MM.1S (cell line): ENCODE data around the gene FAM219B.
A peak's percentile ranks its signal among the peaks of the same experiment; 100 is the strongest.

Source experiments
- DNase-seq: peaks from one replicate; pipeline ENCODE4 v3.0.0-alpha.2; 2015
- H2AFZ ChIP-seq: fragments of 300-600 bp; sonication (generic); 2 replicates; pipeline ENCODE4 v1.6.0; 2016; ENCODE audit warnings: antibody characterized with exemption, low read length
- H3F3A ChIP-seq: fragments of 300-600 bp; sonication (generic); 2 replicates; pipeline ENCODE4 v1.6.1; 2016; ENCODE audit warnings: mild to moderate bottlenecking, antibody characterized with exemption, low read length, moderate library complexity, mixed read lengths; ENCODE audit not compliant: insufficient read depth
- H3K27ac ChIP-seq: fragments of 300-600 bp; sonication (generic); 2 replicates; pipeline ENCODE4 v1.5.1; 2016; ENCODE audit warnings: mild to moderate bottlenecking, low read length
- H3K27me3 ChIP-seq: fragments of 300-600 bp; sonication (generic); replicated peaks from 2 replicates; pipeline ENCODE4 v1.6.0; 2016; ENCODE audit warnings: low read length; ENCODE audit not compliant: insufficient read depth
- H3K36me3 ChIP-seq: fragments of 300-600 bp; sonication (generic); replicated peaks from 2 replicates; pipeline ENCODE4 v1.6.1; 2016; ENCODE audit warnings: mild to moderate bottlenecking, low read length, mixed read lengths; ENCODE audit not compliant: insufficient read depth
- H3K4me1 ChIP-seq: fragments of 300-600 bp; sonication (generic); 2 replicates; pipeline ENCODE4 v1.6.1; 2016; ENCODE audit warnings: low read length, mixed read lengths
- H3K4me2 ChIP-seq: fragments of 300-600 bp; sonication (generic); 2 replicates; pipeline ENCODE4 v1.6.0; 2016; ENCODE audit warnings: low read depth, low read length
- H3K4me3 ChIP-seq: fragments of 300-600 bp; sonication (generic); 2 replicates; pipeline ENCODE4 v1.5.1; 2016; ENCODE audit warnings: low read length, mixed read lengths
- H3K79me2 ChIP-seq: fragments of 300-600 bp; sonication (generic); 2 replicates; pipeline ENCODE4 v1.6.1; 2016; ENCODE audit warnings: mixed run types, low read length, mixed read lengths
- H3K9ac ChIP-seq: fragments of 300-600 bp; sonication (generic); 2 replicates; pipeline ENCODE4 v1.6.1; 2016; ENCODE audit warnings: low read length, mixed read lengths
- H3K9me2 ChIP-seq: fragments of 300-600 bp; sonication (generic); replicated peaks from 2 replicates; pipeline ENCODE4 v1.6.1; 2016; ENCODE audit warnings: mild to moderate bottlenecking, low read length, mixed read lengths; ENCODE audit not compliant: insufficient read depth
- H3K9me3 ChIP-seq: fragments of 300-600 bp; sonication (generic); replicated peaks from 2 replicates; pipeline ENCODE4 v1.6.1; 2016; ENCODE audit warnings: mild to moderate bottlenecking, low read length, mixed read lengths; ENCODE audit not compliant: insufficient read depth
- H4K20me1 ChIP-seq: fragments of 300-600 bp; sonication (generic); 2 replicates; pipeline ENCODE4 v1.6.1; 2016; ENCODE audit warnings: mild to moderate bottlenecking, low read length, moderate library complexity, mixed read lengths; ENCODE audit not compliant: insufficient read depth
- EZH2 ChIP-seq: fragments of 300-600 bp; sonication (generic); optimal IDR thresholded peaks from 2 replicates; pipeline ENCODE3; 2017; ENCODE audit warnings: low read depth, mild to moderate bottlenecking, antibody characterized with exemption, low read length, mixed read lengths
- EZH2phosphoT487 ChIP-seq: fragments of 300-600 bp; sonication (generic); IDR thresholded peaks from 2 replicates; pipeline ENCODE4 v1.6.1; 2018; ENCODE audit warnings: antibody characterized with exemption, low read length
- TF ChIP-seq, protein P1 (sequence below): fragments of 300-600 bp; sonication (generic); IDR thresholded peaks from 2 replicates; pipeline ENCODE4 v1.5.1; 2016; ENCODE audit warnings: antibody characterized with exemption, low read length, mixed read lengths

The FAM219B gene

DNA sequence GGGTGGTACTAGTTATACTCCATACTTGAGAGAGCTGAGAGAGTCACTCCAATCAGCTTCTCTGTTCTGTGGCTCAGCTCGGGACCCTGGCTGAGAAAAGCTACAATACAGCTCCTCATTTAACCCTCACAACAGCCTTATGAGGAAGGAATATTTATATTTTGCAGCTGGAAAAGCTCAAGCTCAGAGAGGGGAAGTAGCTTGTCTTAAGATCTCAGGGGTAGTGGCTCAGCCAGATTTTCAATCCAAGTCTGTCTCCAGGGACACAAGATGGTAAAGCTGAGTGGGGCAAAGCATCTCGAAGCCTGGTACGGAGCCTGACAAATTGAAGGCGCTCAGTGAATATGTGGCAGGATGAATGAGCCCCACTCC is 48.3 kb downstream of the FAM219B start:
- no peaks in the 10 kb centered on the region for H3K27me3 ChIP-seq
- H3K9me2 ChIP-seq, result no peaks in the 10 kb centered on the region
- no peak for TF ChIP-seq EZH2
- TF ChIP-seq, protein P1, sequence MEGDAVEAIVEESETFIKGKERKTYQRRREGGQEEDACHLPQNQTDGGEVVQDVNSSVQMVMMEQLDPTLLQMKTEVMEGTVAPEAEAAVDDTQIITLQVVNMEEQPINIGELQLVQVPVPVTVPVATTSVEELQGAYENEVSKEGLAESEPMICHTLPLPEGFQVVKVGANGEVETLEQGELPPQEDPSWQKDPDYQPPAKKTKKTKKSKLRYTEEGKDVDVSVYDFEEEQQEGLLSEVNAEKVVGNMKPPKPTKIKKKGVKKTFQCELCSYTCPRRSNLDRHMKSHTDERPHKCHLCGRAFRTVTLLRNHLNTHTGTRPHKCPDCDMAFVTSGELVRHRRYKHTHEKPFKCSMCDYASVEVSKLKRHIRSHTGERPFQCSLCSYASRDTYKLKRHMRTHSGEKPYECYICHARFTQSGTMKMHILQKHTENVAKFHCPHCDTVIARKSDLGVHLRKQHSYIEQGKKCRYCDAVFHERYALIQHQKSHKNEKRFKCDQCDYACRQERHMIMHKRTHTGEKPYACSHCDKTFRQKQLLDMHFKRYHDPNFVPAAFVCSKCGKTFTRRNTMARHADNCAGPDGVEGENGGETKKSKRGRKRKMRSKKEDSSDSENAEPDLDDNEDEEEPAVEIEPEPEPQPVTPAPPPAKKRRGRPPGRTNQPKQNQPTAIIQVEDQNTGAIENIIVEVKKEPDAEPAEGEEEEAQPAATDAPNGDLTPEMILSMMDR, result no peak
- no peak for TF ChIP-seq EZH2phosphoT487
- H3K9me3 ChIP-seq, result no peaks in the 10 kb centered on the region
- peaks cover 69% of the 10 kb centered on the region for H3K79me2 ChIP-seq
- no peak overlapping the region for H3K9ac ChIP-seq
- no peak overlapping the region for H3K4me2 ChIP-seq
- H3K27ac ChIP-seq, result no peak overlapping the region
- no peaks in the 10 kb centered on the region for H3K36me3 ChIP-seq
- peaks cover 4% of the 10 kb centered on the region; the same call in 1 of the 2 replicates for H3K4me1 ChIP-seq
- H3K4me3 ChIP-seq, result no peak overlapping the region
- H3F3A ChIP-seq, result no peaks in the 10 kb centered on the region
- H2AFZ ChIP-seq, result no peak overlapping the region
- no peaks in the 10 kb centered on the region for H4K20me1 ChIP-seq
- no peak for DNase-seq

DNA sequence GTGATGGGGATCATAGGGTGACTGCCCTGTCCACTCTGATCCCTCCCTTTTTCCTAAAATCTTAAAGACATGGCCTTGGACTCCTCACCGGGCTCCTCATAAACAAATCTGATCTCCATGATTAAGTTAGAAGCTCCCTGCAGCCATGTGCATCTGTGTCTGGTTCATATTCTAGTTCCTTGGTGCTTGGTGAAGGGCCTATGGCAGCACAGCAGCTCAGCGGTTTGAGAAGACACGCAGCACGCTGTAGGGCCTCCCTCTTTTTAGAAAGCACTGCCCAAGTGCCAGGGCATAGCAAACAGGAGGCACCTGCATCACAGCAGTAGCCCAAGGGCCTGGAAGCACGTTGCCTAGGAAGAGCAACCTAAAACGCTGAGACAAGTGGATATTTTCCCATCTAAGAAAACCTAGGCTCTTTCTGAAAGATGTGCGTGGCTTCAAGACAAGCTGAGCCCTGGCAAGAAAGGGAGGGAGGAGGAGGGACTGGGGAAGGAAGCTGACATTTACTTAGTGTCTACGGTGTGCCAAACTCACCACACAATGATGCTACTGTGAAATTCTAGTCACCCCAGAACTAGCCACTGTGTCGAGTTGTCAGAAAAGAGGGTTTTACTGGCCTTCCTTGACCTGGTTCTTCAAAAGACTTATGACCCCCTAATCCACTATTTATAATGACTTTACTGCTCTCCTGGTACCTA is 48.8 kb downstream of the FAM219B start:
- no peak overlapping the region for H3K4me2 ChIP-seq
- H3K9ac ChIP-seq, result no peak overlapping the region
- H3K79me2 ChIP-seq, result peaks cover 64% of the 10 kb centered on the region

DNA sequence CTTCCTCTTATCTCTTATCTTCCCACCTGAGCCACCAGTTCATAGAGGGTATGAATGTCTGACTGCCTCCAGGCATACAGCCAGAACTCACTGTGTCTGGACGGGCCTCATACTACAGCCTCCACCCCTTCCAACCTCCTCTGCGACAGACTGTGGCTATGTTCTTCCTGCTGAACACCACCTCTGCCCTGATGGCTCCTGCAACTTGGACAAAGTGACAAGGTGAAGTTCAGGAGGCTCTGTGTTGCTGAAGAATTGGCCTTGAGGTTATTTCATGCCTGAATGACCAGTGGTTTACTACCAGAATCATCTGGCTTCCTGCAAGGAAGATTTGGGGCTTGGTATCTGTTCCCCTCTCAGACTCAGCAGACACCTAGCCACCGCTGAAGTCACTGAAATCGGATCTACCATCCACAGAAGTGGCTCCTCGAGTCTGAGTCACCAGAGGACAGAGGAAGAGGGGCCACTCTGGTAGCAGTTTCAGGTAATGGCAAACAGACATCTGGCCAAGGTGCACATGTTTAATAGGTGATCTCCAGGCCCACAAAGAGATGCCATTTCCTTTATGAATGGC is 49.5 kb downstream of the FAM219B start:
- H3K27me3 ChIP-seq, result no peaks in the 10 kb centered on the region
- H3K9ac ChIP-seq, result no peak overlapping the region
- no peaks in the 10 kb centered on the region for H3F3A ChIP-seq
- H4K20me1 ChIP-seq, result no peaks in the 10 kb centered on the region
- no peak overlapping the region for H3K4me2 ChIP-seq
- no peaks in the 10 kb centered on the region for H3K9me3 ChIP-seq
- no peaks in the 10 kb centered on the region for H3K36me3 ChIP-seq
- H3K79me2 ChIP-seq, result peaks cover 58% of the 10 kb centered on the region
- no peak overlapping the region for H3K4me3 ChIP-seq
- peak overlapping the region; percentile 6; the same call in 1 of the 2 replicates for H3K27ac ChIP-seq
- no peaks in the 10 kb centered on the region for H3K9me2 ChIP-seq
- DNase-seq, result no peak
- H3K4me1 ChIP-seq, result peaks cover 4% of the 10 kb centered on the region; the same call in 1 of the 2 replicates
- no peak for TF ChIP-seq EZH2phosphoT487
- no peak for TF ChIP-seq EZH2
- TF ChIP-seq, protein P1, result no peak
- H2AFZ ChIP-seq, result no peak overlapping the region

More for the DNA sequence above, 48.8 kb downstream of the FAM219B start:
- Histone ChIP-seq H3K27ac (peak overlapping the region; percentile 6; the same call in 1 of the 2 replicates), H2AFZ (no peak overlapping the region), H3K4me3 (no peak overlapping the region), H3K9me2 (no peaks in the 10 kb centered on the region), H3K36me3 (no peaks in the 10 kb centered on the region), H3K27me3 (no peaks in the 10 kb centered on the region), H3K4me1 (peaks cover 4% of the 10 kb centered on the region; the same call in 1 of the 2 replicates), H4K20me1 (no peaks in the 10 kb centered on the region), H3F3A (no peaks in the 10 kb centered on the region), H3K9me3 (no peaks in the 10 kb centered on the region)
- TF ChIP-seq, protein P1, result no peak
- TF ChIP-seq EZH2phosphoT487, result no peak
- TF ChIP-seq EZH2, result no peak
- DNase-seq, result no peak
